Body of pancreas (tissue), 4 donors: ENCODE results near the gene STX4. TPM values are rescaled to one million over a fixed set of nuclear protein-coding genes. Genes with fewer than 3 reads are reported as not detected.

Experiments used
- ATAC-seq: fragments of 150-250 bp; one replicate; pipeline ENCODE4 v1.9.1; 2016
- DNase-seq, 4 donors: peaks; one replicate each; pipeline ENCODE4 v3.0.0-alpha.2; 2019
- H3K27ac ChIP-seq, 4 donors: fragments of 200-600 bp; sonication (generic); 1 replicate in 3 of 4; 2 replicates in 1 of 4; pipeline versions ENCODE4 v1.5.1 to v1.6.1; 2016 to 2019; ENCODE audit warnings: mild to moderate bottlenecking in 1 of 4, mixed read lengths in 1 of 4, moderate library complexity in 1 of 4
- H3K27me3 ChIP-seq, 2 donors: fragments of 200-600 bp; sonication (generic); one replicate each; pipeline ENCODE4 v1.6.0; 2016; ENCODE audit warnings: mild to moderate bottlenecking in 1 of 2
- H3K36me3 ChIP-seq, 2 donors: fragments of 200-600 bp; sonication (generic); replicated peaks in 1 of 2; 2 replicates each; pipeline ENCODE4 v1.5.1; 2016; ENCODE audit warnings: low read depth in 2 of 2; ENCODE audit not compliant: insufficient read depth in 1 of 2
- H3K4me1 ChIP-seq: fragments of 200-600 bp; sonication (generic); one replicate; pipeline ENCODE4 v1.6.0; 2016
- H3K4me3 ChIP-seq, 2 donors: fragments of 200-600 bp; sonication (generic); 1 replicate in 1 of 2; 2 replicates in 1 of 2; pipeline ENCODE4 v1.5.1; 2016 to 2019
- H3K9me3 ChIP-seq, 3 donors: fragments of 200-600 bp; sonication (generic); 1 replicate in 2 of 3; 2 replicates in 1 of 3; pipeline ENCODE4 v1.5.1; 2016
- POLR2A ChIP-seq, 3 donors: fragments of 450-650 bp; IDR thresholded peaks; one replicate each; pipeline ENCODE4 v1.6.1; 2016; ENCODE audit warnings: antibody characterized with exemption in 3 of 3, mild to moderate bottlenecking in 2 of 3
- WGBS, 2 donors: methylation state at CpG; one replicate each; pipeline ENCODE4 v1.1.5; 2017; 5-methylcytosine and 5-hydroxymethylcytosine counted together
- intact Hi-C: fragments of 100-400 bp; cut with DNase I; formaldehyde crosslinking; loops from one replicate; pipeline ENCODE4 v1.15.1; 2023
- total RNA-seq, 2 donors: library from RNA; depleted of rRNA; stranded (reverse); fragments of >200 nt; gene quantifications; one replicate each; pipeline ENCODE4 v1.1.0, GENCODE V29; 2016
- TF ChIP-seq, protein P1 (sequence below), 7 experiments: fragments of 450-650 bp in 4 of 7; fragments of 200-600 bp in 3 of 7; sonication (generic) in 3 of 7; IDR thresholded peaks; one replicate each; pipeline ENCODE4 v1.5.1; 2016 to 2019; ENCODE audit warnings: antibody characterized with exemption in 7 of 7

Gene STX4
- total RNA-seq, 2 donors from 2014 or later, result 25.9 to 38.6 TPM

- Histone ChIP-seq H3K9me3 (no peaks in the 10 kb centered on the region), H3K27me3 (no peaks in the 10 kb centered on the region), H3K36me3 (peaks cover 6 to 15% of the 10 kb centered on the region in 2 donors), H3K4me3 (no peak overlapping the region), H3K27ac (no peak overlapping the region), H3K4me1 (peaks cover 9% of the 10 kb centered on the region)
- intact Hi-C loops, result no loop called here
- ATAC-seq (no peak), DNase-seq (no peak)
- no peak for TF ChIP-seq POLR2A (IDR thresholded peaks at IDR 0.05)
- TF ChIP-seq, protein P1, sequence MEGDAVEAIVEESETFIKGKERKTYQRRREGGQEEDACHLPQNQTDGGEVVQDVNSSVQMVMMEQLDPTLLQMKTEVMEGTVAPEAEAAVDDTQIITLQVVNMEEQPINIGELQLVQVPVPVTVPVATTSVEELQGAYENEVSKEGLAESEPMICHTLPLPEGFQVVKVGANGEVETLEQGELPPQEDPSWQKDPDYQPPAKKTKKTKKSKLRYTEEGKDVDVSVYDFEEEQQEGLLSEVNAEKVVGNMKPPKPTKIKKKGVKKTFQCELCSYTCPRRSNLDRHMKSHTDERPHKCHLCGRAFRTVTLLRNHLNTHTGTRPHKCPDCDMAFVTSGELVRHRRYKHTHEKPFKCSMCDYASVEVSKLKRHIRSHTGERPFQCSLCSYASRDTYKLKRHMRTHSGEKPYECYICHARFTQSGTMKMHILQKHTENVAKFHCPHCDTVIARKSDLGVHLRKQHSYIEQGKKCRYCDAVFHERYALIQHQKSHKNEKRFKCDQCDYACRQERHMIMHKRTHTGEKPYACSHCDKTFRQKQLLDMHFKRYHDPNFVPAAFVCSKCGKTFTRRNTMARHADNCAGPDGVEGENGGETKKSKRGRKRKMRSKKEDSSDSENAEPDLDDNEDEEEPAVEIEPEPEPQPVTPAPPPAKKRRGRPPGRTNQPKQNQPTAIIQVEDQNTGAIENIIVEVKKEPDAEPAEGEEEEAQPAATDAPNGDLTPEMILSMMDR (IDR thresholded peaks at IDR 0.05), result no peak
- WGBS, 2 donors, result 77% methylated on average over 9 of the region's 10 CpGs; no CpG with 5 or more reads in 1 of the 2 donors
These were observed 9.5 kb downstream of the STX4 start for GRCh38 chr16:31042866-31043265.

GRCh38 chr16:31043352-31043751, 10.0 kb downstream of the STX4 start:
- Histone ChIP-seq H3K27me3 (no peaks in the 10 kb centered on the region), H3K36me3 (peaks cover 6 to 12% of the 10 kb centered on the region in 2 donors), H3K9me3 (no peaks in the 10 kb centered on the region), H3K4me1 (peaks cover 9% of the 10 kb centered on the region), H3K27ac (no peak overlapping the region), H3K4me3 (no peak overlapping the region)
- ATAC-seq (no peak), DNase-seq (no peak)
- TF ChIP-seq POLR2A (IDR thresholded peaks at IDR 0.05), result no peak
- TF ChIP-seq, protein P1 (IDR thresholded peaks at IDR 0.05), result no peak
- intact Hi-C loops, result no loop called here
- 84 to 90% methylated on average over 1 of the region's 1 CpG for WGBS, 2 donors

DNA sequence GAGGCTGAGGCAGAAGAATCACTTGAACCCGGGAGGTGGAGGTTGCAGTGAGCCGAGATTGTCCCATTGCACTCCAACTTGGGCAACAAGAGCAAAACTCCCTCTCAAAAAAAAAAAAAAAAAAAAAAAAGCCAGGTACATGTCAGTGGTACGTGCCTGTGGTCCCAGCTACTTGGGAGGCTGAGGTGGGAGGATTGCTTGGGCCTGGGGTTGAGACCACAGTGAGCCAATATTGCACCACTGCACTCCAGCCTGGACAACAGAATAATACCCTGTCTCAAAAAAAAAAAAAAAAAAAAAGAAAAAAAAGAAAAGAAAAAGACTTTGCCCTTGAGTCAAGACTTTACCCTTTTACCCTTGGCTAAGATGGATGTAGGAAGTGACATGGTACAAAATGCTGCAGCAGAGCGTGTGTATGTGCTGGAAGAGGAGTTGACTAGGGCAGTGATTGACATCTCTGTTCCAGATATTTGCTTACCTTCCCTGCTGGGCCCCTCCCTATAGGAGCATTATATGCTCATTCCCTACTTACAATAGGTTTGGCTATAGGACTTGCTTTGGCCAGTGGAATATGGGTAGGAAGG, 10.6 kb downstream of the STX4 start:
- peaks cover 9% of the 10 kb centered on the region for H3K4me1 ChIP-seq
- peaks cover 6 to 8% of the 10 kb centered on the region in 2 donors for H3K36me3 ChIP-seq
- 75 to 83% methylated on average over 2 to 4 of the region's 4 CpGs for WGBS, 2 donors
- DNase-seq (no peak), ATAC-seq (no peak)
- H3K9me3 ChIP-seq, result no peaks in the 10 kb centered on the region
- no peaks in the 10 kb centered on the region for H3K27me3 ChIP-seq
- TF ChIP-seq POLR2A (IDR thresholded peaks at IDR 0.05), result no peak
- TF ChIP-seq, protein P1 (IDR thresholded peaks at IDR 0.05), result no peak
- H3K27ac ChIP-seq, result no peak overlapping the region
- no peak overlapping the region for H3K4me3 ChIP-seq
- intact Hi-C loops, result no loop called here

DNA sequence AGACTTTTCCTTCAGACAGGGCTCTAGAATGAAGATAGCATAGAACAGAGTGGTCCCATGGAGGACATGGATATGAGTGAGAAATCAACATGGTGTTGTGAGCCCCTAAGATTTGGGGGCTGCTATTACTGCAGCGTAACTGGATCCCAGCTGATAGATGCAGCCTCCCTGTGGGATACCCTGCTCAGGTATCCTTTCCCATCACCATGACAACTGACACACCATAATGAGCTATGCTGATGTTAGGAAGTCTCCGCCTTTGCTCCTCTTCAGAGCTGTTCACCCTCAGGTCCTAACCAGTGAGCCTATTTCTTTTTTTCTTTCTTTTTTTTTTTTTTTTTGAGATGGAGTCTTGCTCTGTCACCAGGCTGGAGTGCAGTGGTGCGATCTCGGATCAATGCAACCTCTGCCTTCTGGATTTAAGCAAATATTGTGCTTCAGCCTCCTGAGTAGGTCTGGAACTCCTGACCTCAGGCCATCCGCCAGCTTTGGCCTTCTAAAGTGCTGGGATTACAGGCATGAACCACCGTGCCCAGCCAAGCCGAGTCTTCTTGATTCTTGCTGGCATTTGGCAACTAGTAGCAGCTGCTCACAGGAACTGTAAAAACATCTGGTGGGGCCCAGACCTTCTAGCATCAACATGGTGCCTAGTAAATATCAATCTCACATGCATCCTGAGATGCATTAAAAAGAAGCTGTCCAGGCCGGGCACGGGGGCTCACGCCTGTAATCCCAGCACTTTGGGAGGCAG, 17.1 kb downstream of the STX4 start:
- Histone ChIP-seq H3K27ac (no peak overlapping the region), H3K4me1 (no peaks in the 10 kb centered on the region), H3K9me3 (no peaks in the 10 kb centered on the region), H3K36me3 (no peaks in the 10 kb centered on the region), H3K27me3 (no peaks in the 10 kb centered on the region), H3K4me3 (no peak overlapping the region)
- WGBS, 2 donors, result 77 to 88% methylated on average over 8 to 10 of the region's 10 CpGs
- TF ChIP-seq, protein P1 (IDR thresholded peaks at IDR 0.05), result no peak
- no peak for ATAC-seq
- intact Hi-C loops, result no loop called here
- no peak for DNase-seq
